GM18873 (cell line): ENCODE results near the gene PRIM1.
"Not testable (repeated sequence)": the region's sequence is repeated elsewhere in the genome, so short reads cannot be mapped to it uniquely, and the experiment has no call there.

Source experiments
- ATAC-seq: cut with Tn5 transposase; IDR thresholded peaks from one replicate; pipeline ENCODE4 v1.9.1; 2021; ENCODE audit warnings: mild to moderate bottlenecking, moderate library complexity, moderate number of reproducible peaks; ENCODE audit not compliant: unreplicated experiment, low FRiP score

PRIM1 gene

GRCh38 chr12:56721216-56721615 lies 30.9 kb downstream of the PRIM1 start:
- no peak for ATAC-seq

GRCh38 chr12:56720731-56721151 lies 31.4 kb downstream of the PRIM1 start:
- no peak for ATAC-seq

GRCh38 chr12:56719056-56719455 lies 33.1 kb downstream of the PRIM1 start:
- no peak for ATAC-seq

DNA sequence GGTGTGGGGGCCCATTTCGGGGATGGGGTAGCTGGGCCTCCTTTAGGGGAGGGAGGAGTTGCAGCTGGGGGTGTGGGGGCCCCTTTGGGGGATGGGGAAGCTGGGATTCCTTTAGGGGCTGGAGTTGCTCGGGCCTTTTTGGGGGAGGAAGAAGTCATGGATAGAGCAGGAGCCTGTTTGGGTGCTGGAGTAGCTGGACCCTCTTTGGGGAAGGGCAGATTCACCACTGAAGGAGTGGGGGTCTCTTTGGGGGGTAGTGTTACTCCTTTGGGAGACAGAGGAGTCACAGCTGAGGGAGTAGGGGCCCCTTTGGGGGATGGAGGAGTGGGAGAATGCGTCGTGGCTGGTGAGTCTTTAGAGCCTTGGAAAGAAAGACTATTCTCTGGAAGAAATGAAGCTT lies 33.5 kb downstream of the PRIM1 start:
- no peak for ATAC-seq

GRCh38 chr12:56718149-56718548 lies 34.0 kb downstream of the PRIM1 start:
- ATAC-seq, result no peak

DNA sequence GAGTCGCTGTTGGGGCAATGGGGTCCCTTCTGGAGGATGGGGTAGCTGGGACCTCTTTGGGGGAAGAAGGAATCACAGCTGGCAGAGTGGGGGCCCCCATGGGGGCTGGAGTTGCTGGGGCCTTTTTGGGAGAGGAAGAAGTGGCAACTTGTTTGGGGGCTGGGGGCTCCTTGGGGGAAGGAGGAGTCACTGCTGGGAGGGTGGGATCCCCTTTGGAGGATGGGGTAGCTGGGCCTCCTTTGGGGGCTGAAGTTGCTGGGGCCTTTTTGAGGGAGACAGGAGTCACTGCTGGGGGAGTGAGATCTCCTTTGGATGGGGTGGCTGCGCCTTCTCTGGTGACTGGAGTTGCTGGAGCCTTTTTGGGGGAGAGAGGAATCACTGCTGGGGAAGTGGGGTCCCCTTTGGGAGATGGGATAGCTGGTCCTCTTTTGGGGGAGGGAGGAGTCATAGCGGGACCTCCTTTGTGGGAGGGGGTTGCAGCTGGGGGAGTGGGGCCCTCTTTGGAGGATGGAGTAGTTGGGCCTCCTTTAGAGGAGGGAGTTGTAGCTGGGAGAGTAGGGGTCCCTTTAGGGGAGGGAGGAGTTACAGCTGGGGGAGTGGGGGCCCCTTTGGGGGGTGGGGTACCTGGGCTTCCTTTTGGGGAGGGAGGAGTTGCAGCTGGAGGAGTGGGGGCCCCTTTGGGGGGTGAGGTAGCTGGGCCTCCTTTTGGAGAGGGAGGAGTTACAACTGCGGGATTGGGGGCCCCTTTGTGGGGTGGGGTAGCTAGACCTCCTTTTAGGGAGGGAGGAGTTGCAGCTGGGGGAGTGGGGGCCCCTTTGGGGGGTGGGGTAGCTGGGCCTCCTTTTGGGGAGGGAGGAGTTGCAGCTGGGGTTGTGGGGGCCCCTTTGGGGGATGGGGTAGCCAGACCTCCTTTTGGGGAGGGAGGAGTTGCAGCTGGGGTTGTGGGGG lies 34.9 kb downstream of the PRIM1 start:
- ATAC-seq, result no peak

DNA sequence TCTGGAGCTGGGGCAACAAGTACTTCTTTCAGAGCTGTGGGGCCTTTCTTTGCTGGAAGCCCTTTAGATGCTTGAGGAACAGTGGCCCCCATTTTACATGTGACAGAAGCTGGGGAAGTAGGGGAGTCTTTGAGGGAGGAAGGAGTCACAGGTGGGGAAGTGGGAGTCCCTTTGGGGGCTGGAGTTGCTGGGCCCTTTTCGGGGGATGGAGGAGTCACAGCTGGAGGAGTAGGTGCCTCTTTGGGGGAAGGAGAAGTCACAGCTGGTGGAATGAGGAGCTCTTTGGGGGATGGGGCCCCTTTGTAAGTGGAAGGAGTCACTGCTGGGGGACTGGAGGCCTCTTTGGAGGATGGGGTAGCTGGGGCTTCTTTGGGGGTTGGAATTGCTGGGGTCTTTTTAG lies 35.7 kb downstream of the PRIM1 start:
- no peak for ATAC-seq

GRCh38 chr12:56715798-56716197 lies 36.3 kb downstream of the PRIM1 start:
- ATAC-seq, result no peak

GRCh38 chr12:56714431-56714929 lies 37.6 kb downstream of the PRIM1 start:
- ATAC-seq, result no peak

DNA sequence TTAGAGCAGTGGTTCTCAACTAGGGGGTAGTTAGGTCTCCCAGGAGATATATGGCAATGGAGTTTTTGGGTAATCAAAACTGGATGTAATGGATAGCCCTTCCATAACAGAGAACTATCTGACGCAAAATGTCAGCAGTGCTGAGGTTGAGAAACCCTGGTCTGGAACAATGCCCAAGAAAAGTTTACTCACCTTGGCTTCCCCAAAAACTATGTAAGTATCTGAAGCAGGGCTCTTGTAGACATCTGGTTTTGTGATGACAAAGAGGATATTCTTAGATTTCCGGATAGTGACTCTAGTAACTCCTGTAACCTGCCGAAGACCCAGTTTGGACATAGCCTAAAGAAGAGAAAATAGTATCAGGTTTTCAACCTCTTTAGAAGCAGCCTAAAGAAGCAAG lies 38.8 kb downstream of the PRIM1 start:
- ATAC-seq, result no peak

GRCh38 chr12:56709759-56710376 lies 42.3 kb downstream of the PRIM1 start:
- ATAC-seq, result no peak

- not testable (repeated sequence) for ATAC-seq
Observed at GRCh38 chr12:56704522-56704921, 47.6 kb downstream of the PRIM1 start.

GRCh38 chr12:56699020-56699661 lies 53.0 kb downstream of the PRIM1 start:
- ATAC-seq, result no peak

- no peak for ATAC-seq
Observed at GRCh38 chr12:56695327-56696101, 56.6 kb downstream of the PRIM1 start.

DNA sequence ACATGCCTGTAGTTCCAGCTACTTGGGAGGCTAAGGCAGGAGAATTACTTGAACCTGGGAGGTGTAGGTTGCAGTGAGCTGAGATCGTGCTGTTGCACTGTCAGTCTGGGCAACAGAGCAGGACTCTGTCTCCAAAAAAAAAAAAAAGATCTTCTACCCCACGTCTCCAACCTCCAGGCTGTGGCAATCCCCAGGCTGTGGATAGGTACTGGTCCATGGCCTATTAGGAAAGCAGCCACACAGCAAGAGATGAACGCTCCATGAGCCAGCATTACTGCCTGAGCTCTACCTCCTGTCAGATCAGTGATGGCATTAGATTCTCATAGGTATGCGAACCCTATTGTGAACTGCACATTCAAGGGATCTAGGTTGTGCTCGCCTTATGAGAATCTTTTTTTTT lies 58.0 kb downstream of the PRIM1 start:
- ATAC-seq, result no peak

GRCh38 chr12:56688846-56689109 lies 63.3 kb downstream of the PRIM1 start:
- no peak for ATAC-seq

GRCh38 chr12:56688129-56688845 lies 63.8 kb downstream of the PRIM1 start, which contains the start of gene PTGES3:
TSS of gene PTGES3 (minus strand) at chr12:56688284. CDS start at chr12:56687999, 285 bp downstream.
- ATAC-seq, result peak; percentile 55

GRCh38 chr12:56687223-56688128 lies 64.6 kb downstream of the PRIM1 start:
- ATAC-seq, result peak; percentile 12
